Endothelial cell of umbilical vein (primary cell): Measurements from ENCODE around the gene WDR49. TPM values are rescaled to one million over a fixed set of nuclear protein-coding genes. Genes with fewer than 3 reads are reported as not detected.

Experiments
- BruUV-seq: library from RNA; stranded (reverse); fragments of 400-500 nt; replicated peaks from 2 replicates; lab custom pipeline; 2021; lab: Mats Ljungman, UMichigan
- CTCF ChIA-PET: fragments of 300-600, 350-600 bp; sonication (Branson Sonifier 250); formaldehyde crosslinking; loops from one replicate; lab custom pipeline; 2021; ENCODE audit warnings: antibody characterized with exemption, inconsistent platforms; lab: Charles Lee
- POLR2A ChIA-PET: fragments of 300-600, 350-600 bp; sonication (Branson Sonifier 250); formaldehyde crosslinking; loops from one replicate; lab custom pipeline; 2021; ENCODE audit warnings: antibody characterized with exemption, inconsistent platforms; lab: Charles Lee
- DNase-seq: peaks from one replicate; pipeline ENCODE4 v3.0.0-alpha.2; 2011; ENCODE audit warnings: low read depth, low spot score
- FAIRE-seq: peaks from 2 replicates; lab custom pipeline; 2011; peaks lifted over from hg19 to GRCh38; lab: Jason Lieb, UNC
- H2AFZ ChIP-seq: 2 replicates; pipeline ENCODE4 v1.6.0; 2012; ENCODE audit warnings: low read depth, low read length, control low read depth, inconsistent platforms
- H3K27ac ChIP-seq: 2 replicates; pipeline ENCODE4 v1.5.1; 2011; ENCODE audit warnings: low read depth, mild to moderate bottlenecking, control low read depth, low read length, moderate library complexity; ENCODE audit not compliant: insufficient read depth
- H3K27me3 ChIP-seq, 2 experiments: 2 replicates each; pipeline versions ENCODE4 v1.6.0 to v1.6.1; 2011; ENCODE audit warnings: low read length in 2 of 2, mixed read lengths in 1 of 2; ENCODE audit not compliant: control insufficient read depth in 2 of 2, insufficient read depth in 2 of 2
- H3K36me3 ChIP-seq, 2 experiments: 2 replicates in 1 of 2; 3 replicates in 1 of 2; pipeline ENCODE4 v1.5.1; 2011; ENCODE audit warnings: low read length in 2 of 2, mild to moderate bottlenecking in 1 of 2, moderate library complexity in 1 of 2; ENCODE audit not compliant: control insufficient read depth in 2 of 2, insufficient read depth in 2 of 2; ENCODE audit errors: extremely low read depth in 1 of 2
- H3K4me1 ChIP-seq: 3 replicates; pipeline ENCODE4 v1.5.1; 2011; ENCODE audit warnings: mild to moderate bottlenecking, low read length; ENCODE audit not compliant: control insufficient read depth, insufficient read depth; ENCODE audit errors: extremely low read depth
- H3K4me2 ChIP-seq: 2 replicates; pipeline ENCODE4 v1.6.1; 2011; ENCODE audit warnings: low read length, control low read depth, mixed read lengths; ENCODE audit not compliant: insufficient read depth
- H3K4me3 ChIP-seq, 3 experiments: fragments of 200-600 bp in 1 of 3; sonication (generic), shearing (Covaris generic) in 1 of 3; replicated peaks in 1 of 3; 2 replicates each; pipeline ENCODE4 v1.5.1; 2011 to 2016; ENCODE audit warnings: control low read depth in 3 of 3, low read length in 3 of 3, mild to moderate bottlenecking in 2 of 3, inconsistent platforms in 1 of 3, low read depth in 1 of 3, moderate library complexity in 1 of 3; ENCODE audit not compliant: insufficient read depth in 1 of 3
- H3K79me2 ChIP-seq: 2 replicates; pipeline ENCODE4 v1.6.0; 2012; ENCODE audit warnings: low read length, inconsistent platforms; ENCODE audit not compliant: control insufficient read depth, insufficient read depth
- H3K9ac ChIP-seq: replicated peaks from 2 replicates; pipeline ENCODE3; 2011; ENCODE audit warnings: low read length, control low read depth; ENCODE audit not compliant: insufficient read depth; ENCODE audit errors: extremely low read depth
- H3K9me1 ChIP-seq: replicated peaks from 3 replicates; pipeline ENCODE4 v1.6.0; 2011; ENCODE audit warnings: mild to moderate bottlenecking, low read length; ENCODE audit not compliant: control insufficient read depth, insufficient read depth; ENCODE audit errors: extremely low read depth
- H3K9me3 ChIP-seq: replicated peaks from 2 replicates; pipeline ENCODE4 v1.5.1; 2012; ENCODE audit warnings: low read length, inconsistent platforms; ENCODE audit not compliant: control insufficient read depth, insufficient read depth
- H4K20me1 ChIP-seq: replicated peaks from 2 replicates; pipeline ENCODE3; 2011; ENCODE audit warnings: mild to moderate bottlenecking, low read length; ENCODE audit not compliant: control insufficient read depth, insufficient read depth; ENCODE audit errors: extremely low read depth
- EZH2 ChIP-seq: IDR thresholded peaks from 2 replicates; pipeline ENCODE4 v1.6.1; 2012; ENCODE audit warnings: borderline replicate concordance, low read depth, mild to moderate bottlenecking, moderate library complexity, low read length, inconsistent platforms; ENCODE audit not compliant: severe bottlenecking
- FOS ChIP-seq: IDR thresholded peaks from 2 replicates; pipeline ENCODE4 v1.6.1; 2011; ENCODE audit warnings: mild to moderate bottlenecking, low read length, moderate library complexity, borderline replicate concordance; ENCODE audit not compliant: insufficient read depth
- GATA2 ChIP-seq: IDR thresholded peaks from 2 replicates; pipeline ENCODE4 v1.7.0; 2011; ENCODE audit warnings: low read depth, mild to moderate bottlenecking, moderate library complexity, mixed read lengths, low read length; ENCODE audit not compliant: insufficient read length, insufficient read depth
- JUN ChIP-seq: IDR thresholded peaks from 2 replicates; pipeline ENCODE4 v1.6.1; 2011; ENCODE audit warnings: borderline replicate concordance, low read depth; ENCODE audit not compliant: insufficient read length, insufficient read depth
- MAX ChIP-seq: IDR thresholded peaks from 2 replicates; pipeline ENCODE4 v1.6.1; 2011; ENCODE audit not compliant: insufficient read depth, insufficient read length
- MYC ChIP-seq: IDR thresholded peaks from one replicate; pipeline ENCODE4 v1.6.1; 2011; ENCODE audit warnings: mild to moderate bottlenecking, low read depth, low read length
- POLR2A ChIP-seq: IDR thresholded peaks from 2 replicates; pipeline ENCODE4 v1.6.1; 2012; ENCODE audit warnings: low read depth, mild to moderate bottlenecking, control low read depth, low read length
- POLR2AphosphoS5 ChIP-seq: IDR thresholded peaks from 2 replicates; pipeline ENCODE4 v1.6.1; 2012; ENCODE audit warnings: low read depth, mild to moderate bottlenecking, control low read depth, low read length, moderate library complexity; ENCODE audit not compliant: insufficient read depth
- dilution Hi-C: fragments of 300-500 bp; cut with MboI; formaldehyde crosslinking; loops from one replicate; pipeline ENCODE4 v1.15.0; 2019; ENCODE audit warnings: low sequenced_read_pairs; ENCODE audit not compliant: extremely low pct_ligation_motif_present
- intact Hi-C: fragments of 100-400 bp; cut with micrococcal nuclease; formaldehyde crosslinking; loops from one replicate; pipeline ENCODE4 v1.10.0; 2022
- polyA plus RNA-seq, 4 experiments: library from polyadenylated mRNA; depleted of rRNA in 3 of 4; stranded (reverse) in 3 of 4; unstranded in 1 of 4; fragments of >200 nt; gene quantifications; 2 replicates each; pipeline versions ENCODE4 v1.2.1 to v1.2.3, GENCODE V29; 2011 to 2012; ENCODE audit warnings: missing spikeins in 1 of 4
- total RNA-seq: library from RNA; stranded (reverse); gene quantifications from 2 replicates; pipeline ENCODE4 v1.2.3, GENCODE V29; 2021
- TF ChIP-seq, protein P1 (sequence below), 2 donors: IDR thresholded peaks; 1 replicate in 1 of 2; 2 replicates in 1 of 2; pipeline ENCODE4 v1.5.1; 2011; ENCODE audit warnings: low read length in 2 of 2, mild to moderate bottlenecking in 2 of 2, moderate library complexity in 2 of 2, control low read depth in 1 of 2, inconsistent platforms in 1 of 2, low read depth in 1 of 2; ENCODE audit not compliant: insufficient read depth in 1 of 2; ENCODE audit errors: extremely low read depth in 1 of 2

WDR49 gene
- total and polyA plus RNA-seq, 2 donors (not counting 3 experiments of a cell fraction or from before 2014, with no cell fraction given) = not detected

DNA sequence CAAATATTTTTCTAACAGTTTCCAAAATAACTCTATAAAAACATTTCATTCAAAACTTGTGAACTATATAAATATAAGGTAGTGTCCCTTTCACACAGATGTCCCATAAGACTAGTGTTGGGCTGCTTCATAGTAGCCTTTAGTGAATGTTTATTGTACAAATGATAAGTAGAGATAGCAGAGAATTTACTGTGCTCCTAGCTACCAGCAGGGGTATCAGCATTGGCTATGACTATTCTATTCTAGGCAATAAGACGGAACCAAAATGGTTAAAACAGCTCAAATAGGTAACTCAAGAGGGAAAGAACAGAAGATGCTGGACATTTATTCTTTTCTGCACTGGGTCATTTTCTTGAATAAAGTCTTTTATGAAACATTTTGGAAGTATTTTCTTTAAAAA lies 202.5 kb downstream of the WDR49 start:
- CTCF ChIA-PET = no interaction called here
- no peaks in the 10 kb centered on the region for H3K9me3 ChIP-seq
- H3K4me3 ChIP-seq = no peak overlapping the region
- H2AFZ ChIP-seq = no peak overlapping the region
- intact Hi-C loops (no loop called here), dilution Hi-C loops (no loop called here)
- BruUV-seq = no TSS peak
- no peak overlapping the region for H3K9ac ChIP-seq
- DNase-seq (no peak), FAIRE-seq (no peak)
- TF ChIP-seq GATA2 (no peak), EZH2 (no peak), MYC (no peak)
- H3K4me1 ChIP-seq = no peaks in the 10 kb centered on the region
- H3K79me2 ChIP-seq = no peaks in the 10 kb centered on the region
- H3K36me3 ChIP-seq = no peaks in the 10 kb centered on the region
- no peak overlapping the region for H3K4me2 ChIP-seq
- H3K9me1 ChIP-seq = no peaks in the 10 kb centered on the region
- POLR2A ChIA-PET = no interaction called here
- H3K27ac ChIP-seq = no peak overlapping the region
- H3K27me3 ChIP-seq = no peaks in the 10 kb centered on the region
- no peaks in the 10 kb centered on the region for H4K20me1 ChIP-seq

- dilution Hi-C loops (no loop called here), intact Hi-C loops (no loop called here)
- TF ChIP-seq EZH2 (no peak), MYC (no peak), GATA2 (no peak), JUN (no peak), FOS (no peak), POLR2A (no peak), POLR2AphosphoS5 (no peak), MAX (no peak)
- TF ChIP-seq, protein P1, sequence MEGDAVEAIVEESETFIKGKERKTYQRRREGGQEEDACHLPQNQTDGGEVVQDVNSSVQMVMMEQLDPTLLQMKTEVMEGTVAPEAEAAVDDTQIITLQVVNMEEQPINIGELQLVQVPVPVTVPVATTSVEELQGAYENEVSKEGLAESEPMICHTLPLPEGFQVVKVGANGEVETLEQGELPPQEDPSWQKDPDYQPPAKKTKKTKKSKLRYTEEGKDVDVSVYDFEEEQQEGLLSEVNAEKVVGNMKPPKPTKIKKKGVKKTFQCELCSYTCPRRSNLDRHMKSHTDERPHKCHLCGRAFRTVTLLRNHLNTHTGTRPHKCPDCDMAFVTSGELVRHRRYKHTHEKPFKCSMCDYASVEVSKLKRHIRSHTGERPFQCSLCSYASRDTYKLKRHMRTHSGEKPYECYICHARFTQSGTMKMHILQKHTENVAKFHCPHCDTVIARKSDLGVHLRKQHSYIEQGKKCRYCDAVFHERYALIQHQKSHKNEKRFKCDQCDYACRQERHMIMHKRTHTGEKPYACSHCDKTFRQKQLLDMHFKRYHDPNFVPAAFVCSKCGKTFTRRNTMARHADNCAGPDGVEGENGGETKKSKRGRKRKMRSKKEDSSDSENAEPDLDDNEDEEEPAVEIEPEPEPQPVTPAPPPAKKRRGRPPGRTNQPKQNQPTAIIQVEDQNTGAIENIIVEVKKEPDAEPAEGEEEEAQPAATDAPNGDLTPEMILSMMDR (IDR thresholded peaks at IDR 0.05; ENCODE audit: extremely low read depth in 1 of 2, insufficient read depth in 1 of 2, low read depth in 1 of 2, low read length in 2 of 2) = no peak
- FAIRE-seq (no peak), DNase-seq (no peak)
- H3K79me2 ChIP-seq = no peaks in the 10 kb centered on the region
- H3K27ac ChIP-seq = no peak overlapping the region
- no peaks in the 10 kb centered on the region for H3K36me3 ChIP-seq
- no TSS peak for BruUV-seq
- no peaks in the 10 kb centered on the region for H3K27me3 ChIP-seq
- H4K20me1 ChIP-seq = no peaks in the 10 kb centered on the region
- no peak overlapping the region for H3K4me2 ChIP-seq
- no peak overlapping the region for H3K9ac ChIP-seq
- ChIA-PET POLR2A (no interaction called here), CTCF (no interaction called here)
- no peak overlapping the region for H3K4me3 ChIP-seq
- no peaks in the 10 kb centered on the region for H3K4me1 ChIP-seq
- no peaks in the 10 kb centered on the region for H3K9me1 ChIP-seq
- no peak overlapping the region for H2AFZ ChIP-seq
- no peaks in the 10 kb centered on the region for H3K9me3 ChIP-seq
Observed at GRCh38 chr3:167450675-167451074, 203.1 kb downstream of the WDR49 start.
